HG02970 (cell line): ENCODE data around the gene L3HYPDH.
A peak's percentile ranks its signal among the peaks of the same experiment; 100 is the strongest.
"Not testable (repeated sequence)": the region's sequence is repeated elsewhere in the genome, so short reads cannot be mapped to it uniquely, and the experiment has no call there.

Experiments
- ATAC-seq: cut with Tn5 transposase; IDR thresholded peaks from one replicate; pipeline ENCODE4 v1.9.1; 2021; ENCODE audit warnings: mild to moderate bottlenecking, moderate library complexity, moderate number of reproducible peaks; ENCODE audit not compliant: unreplicated experiment, low FRiP score

The L3HYPDH gene

DNA sequence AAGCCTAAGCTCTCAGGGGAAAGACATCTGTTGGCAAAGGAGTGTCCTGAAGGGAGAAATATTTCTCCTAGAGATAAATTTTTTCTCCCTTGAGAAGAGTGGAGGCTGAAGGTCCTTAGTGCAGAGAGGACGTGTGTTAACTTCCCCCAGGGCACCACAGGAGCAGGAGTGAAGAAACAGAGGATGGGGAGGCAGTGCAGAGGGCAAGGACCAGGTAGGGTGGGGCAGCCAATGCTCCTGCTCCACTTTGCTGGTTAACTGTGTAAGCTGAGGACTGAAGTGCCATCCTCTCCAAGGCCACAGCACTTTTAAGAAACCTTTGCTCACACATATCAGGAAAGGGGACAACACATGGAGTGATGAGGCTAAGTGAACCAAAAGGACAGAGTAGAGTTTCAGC, 4.0 kb downstream of the L3HYPDH start:
- no peak for ATAC-seq

DNA sequence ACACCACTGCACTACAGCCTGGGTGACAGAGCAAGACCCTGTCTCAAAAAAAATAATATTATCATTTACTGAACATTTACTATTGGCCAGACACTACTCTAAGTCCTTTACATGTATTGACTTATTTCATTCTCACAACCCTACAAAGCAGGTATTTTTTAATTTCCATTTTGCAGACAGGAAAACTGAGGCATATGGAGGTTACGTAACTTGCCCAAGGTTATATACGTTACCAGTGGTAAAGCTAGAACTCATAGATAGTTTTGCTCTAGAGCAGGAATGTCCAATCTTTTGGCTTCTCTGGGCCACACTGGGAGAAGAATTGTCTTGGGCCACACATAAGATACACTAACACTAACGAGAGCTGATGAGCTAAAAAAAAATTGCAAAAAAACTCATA, 5.7 kb downstream of the L3HYPDH start:
- no peak for ATAC-seq

DNA sequence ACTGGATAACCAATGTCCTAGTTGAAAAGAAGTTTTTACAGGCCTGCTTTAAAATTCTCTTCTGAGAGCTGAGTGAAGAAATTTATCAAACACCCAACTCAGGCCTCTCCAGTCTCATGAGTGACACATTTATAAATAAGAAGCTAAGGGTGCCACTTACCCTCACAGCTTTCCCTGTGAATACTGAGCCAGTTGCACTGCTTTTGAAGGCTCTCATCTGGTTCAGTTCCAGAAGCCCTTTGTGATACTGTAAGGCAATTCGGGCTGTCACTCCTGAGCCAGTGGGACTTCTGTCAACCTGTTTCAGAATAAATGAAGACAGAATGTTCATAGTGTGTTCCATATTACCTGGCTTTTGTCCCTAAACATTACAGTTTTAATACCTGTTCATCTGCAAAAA, 8.5 kb downstream of the L3HYPDH start:
- no peak for ATAC-seq

DNA sequence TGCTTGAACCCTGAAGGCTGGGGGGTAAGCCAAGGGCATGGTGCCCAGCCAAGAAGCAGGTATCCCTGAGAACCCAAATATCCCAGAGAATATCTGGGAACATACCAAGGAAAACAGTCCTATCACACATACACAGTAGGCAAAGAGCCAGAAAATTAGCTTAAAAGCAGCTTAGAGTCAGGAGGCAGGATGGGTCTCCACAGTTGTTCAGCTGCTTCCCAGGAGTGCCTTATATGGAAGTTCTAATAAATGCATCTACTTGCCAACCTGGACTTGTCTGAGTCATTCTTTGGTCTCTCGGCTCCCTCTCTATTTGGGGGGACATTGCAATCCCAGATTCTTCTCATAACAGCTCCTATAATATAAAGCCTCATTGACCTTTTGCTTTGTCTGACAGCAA, 10.0 kb downstream of the L3HYPDH start:
- ATAC-seq = no peak

DNA sequence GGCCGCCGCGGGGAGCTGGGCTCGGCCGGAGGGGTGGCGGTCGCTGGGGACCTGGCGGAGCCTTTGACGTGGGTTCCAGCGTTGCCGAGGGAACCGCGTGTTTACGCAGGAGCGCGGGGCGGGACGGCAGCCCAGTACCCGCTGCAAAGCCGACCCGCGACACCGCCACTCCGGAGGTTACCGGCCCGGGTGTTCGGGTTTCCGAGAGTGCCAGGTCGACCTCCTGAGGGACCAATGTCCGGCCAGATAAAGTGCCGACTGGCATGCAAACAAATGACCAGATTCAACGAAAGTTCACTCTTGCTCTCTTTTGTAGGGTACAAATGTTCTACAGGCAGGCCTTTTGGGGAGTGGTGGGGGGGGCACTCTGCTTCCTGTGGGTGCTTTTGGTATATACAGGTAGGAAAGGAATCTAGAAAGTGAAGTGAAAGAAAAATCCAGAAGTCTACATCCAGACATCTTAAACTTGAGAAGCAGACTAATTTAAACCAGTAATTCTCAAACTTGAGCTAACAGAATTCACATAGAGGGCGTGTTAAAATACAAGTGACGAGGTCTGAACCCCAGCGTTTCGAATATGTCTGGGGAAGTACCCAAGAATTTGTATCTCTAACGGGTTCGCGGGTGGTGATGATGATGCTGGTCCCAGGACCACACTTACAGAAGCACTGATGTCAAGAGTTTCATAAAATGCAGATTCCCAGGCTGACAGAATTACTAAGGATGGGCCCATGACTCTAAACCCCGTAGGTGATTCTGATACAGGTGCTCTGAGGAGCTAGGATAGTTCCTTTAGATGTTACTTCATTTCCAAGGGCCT, 18.7 kb downstream of the L3HYPDH start, which contains the start of gene GPR135:
Gene GPR135 (minus strand): TSS at position 65 of the 820 bp plus-strand sequence. CDS start 154 bp downstream, outside the sequence.
- no peak for ATAC-seq

DNA sequence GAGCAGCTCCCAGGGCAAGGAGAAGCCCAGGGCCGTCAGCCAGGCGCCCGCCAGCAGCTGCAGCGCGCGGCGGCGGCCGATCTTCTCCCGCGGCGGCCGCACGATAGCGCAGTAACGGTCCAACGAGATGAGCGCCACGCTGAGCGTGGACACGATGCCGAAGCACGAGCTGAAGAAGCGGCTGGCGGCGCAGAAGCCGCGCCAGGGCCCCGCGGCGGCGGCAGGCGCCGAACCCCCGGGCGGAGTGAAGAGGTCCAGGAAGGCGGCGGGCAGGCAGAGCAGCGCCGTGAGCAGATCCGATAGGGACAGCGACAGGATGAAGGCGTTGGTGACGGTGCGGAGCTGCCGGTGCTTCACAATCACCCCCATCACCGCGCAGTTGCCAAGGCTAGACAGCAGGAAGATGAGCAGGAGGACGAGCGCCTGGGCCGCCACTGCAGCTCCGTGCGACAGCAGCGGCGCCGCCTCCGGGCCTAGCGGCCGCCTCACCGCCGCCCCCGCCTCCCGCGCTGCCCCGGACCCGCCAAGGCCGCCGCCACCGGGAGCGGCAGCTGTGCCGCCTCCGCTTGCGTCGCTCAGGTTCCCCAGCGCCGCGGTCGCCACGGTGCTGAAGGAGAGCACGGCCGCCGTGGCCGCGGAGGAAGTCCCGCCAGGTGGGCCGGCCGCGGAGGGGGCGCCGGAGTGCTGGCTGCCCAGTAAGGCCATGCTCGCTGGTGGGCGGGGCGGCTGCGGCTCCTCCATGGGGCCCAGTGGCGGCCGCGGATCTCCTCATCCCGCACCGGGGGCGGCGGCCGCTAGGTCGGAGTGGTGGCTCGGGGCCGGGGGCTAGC, 19.5 kb downstream of the L3HYPDH start:
- ATAC-seq = peak; percentile 56

DNA sequence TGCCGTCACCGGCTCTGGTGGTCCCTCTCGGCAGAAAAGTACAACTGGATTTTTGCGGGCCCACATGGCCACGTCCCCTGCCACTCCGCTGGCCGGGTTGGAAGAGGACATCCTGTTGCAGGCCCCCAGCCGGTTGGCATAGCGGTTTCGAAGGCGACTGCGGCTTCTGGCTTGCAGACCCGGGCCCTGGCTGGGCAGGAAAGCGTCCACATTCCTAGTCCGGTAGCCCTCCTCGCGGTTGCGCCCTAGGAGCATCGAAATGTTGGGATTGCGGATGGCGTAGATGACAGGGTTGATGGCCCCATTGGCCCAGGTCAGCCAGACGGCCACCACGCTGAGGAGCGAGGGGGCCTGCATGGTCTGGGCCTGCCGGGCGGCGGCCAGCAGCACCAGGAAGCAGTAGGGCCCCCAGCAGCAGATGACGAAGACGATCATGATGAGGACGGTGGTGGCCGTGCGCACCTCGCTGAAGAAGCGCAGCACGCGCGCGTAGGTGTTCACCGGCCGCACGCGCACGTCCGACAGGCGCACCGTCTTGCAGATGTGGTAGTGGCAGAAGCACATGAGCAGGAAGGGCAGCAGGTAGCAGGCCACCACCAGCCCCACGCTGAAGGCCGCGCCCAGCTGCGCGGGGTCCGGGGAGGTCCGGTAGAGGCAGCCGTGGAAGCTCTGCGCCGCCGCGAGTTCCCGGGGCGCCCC, 20.3 kb downstream of the L3HYPDH start:
- peak; percentile 21 for ATAC-seq

DNA sequence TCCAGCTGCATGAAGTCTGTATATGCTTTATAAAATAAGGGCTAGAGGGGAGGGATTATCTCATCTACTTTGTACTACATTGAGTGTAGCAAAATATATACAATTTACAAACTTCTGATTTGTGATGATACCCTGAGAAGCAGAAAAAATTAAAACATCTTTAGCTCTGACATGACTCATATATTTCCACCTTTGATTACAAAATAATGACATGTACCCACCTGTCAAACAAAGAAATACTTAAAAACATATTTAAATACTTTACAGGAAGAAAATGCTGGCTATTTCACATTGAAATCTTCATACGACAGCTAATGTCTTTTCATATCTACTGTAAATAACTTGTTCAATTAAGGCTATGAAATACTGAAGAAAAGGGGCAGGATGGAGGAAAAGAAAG, 22.3 kb downstream of the L3HYPDH start:
- ATAC-seq = no peak

DNA sequence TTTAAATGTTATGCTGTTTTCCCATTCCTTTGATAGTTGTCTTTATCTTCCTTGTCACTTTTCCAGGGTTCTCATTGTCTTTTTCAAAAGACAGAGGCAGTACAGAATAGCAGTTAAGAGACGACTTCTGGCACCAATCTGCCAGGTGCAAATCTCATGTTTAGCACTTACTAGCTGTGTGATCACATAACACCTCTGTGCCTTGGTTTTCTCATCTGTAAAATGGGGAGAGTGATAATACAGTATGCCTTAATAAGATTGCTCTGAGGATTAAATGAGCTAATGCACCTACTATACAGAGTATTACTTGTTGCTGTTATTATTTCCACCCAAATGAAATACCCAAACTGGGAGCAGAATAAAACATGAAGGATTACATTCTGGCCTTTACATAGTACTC, 23.8 kb downstream of the L3HYPDH start:
- ATAC-seq = no peak

DNA sequence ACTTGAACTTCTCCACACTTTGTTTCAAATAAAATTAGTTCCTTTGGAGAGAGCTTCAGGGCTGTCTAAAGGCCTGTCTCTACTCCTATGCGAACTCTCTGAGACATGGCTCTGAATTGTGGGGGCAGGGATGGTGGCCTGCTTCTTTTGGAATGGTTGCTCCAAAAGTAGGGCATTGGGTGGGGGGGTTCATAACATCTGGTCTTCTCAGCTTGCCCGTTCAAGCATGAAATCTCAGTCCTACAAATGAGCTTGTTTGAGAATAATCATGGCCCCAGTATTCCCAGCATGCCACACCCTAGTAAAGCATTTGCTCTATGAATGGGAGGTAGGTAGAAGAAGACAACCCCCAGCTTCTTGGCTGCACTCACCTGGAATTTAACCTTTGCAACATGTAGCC, 25.7 kb downstream of the L3HYPDH start:
- ATAC-seq = no peak

DNA sequence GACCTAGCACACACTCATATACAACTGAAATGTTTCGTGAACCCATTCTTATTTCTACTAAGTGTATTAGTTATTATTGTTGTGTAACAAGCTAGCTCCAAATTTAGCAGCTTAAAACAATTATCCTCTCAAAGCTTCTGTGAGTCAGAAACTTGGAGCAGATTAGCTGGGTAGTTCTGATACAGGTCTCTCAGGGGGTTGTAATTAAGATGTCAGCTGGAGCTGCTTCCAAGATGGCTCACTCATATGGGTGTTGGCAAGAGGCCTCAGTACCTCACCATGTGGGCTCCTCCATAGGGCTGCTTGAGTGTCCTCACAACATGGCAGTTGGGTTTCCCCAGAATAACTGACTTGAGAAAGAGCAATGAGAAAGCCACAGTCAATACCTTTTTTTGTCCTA, 28.8 kb downstream of the L3HYPDH start:
- ATAC-seq = no peak

DNA sequence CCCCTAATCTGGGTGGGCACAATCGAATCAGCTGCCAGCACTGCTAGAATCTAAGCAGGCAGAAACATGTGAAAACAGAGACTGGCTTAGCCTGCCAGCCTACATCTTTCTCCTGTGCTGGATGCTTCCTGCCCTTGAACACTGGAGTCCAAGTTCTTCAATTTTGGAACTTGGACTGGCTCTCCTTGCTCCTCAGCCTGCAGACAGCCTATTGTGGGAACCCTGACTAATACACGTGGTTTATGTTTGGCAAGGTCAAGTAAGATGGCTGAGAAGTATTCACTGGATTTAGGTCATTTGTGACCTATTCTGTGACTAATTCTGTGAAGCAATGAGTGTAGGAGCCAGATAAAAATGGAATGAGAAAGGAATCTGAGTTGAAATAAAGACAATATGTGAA, 30.1 kb downstream of the L3HYPDH start:
- ATAC-seq = no peak

DNA sequence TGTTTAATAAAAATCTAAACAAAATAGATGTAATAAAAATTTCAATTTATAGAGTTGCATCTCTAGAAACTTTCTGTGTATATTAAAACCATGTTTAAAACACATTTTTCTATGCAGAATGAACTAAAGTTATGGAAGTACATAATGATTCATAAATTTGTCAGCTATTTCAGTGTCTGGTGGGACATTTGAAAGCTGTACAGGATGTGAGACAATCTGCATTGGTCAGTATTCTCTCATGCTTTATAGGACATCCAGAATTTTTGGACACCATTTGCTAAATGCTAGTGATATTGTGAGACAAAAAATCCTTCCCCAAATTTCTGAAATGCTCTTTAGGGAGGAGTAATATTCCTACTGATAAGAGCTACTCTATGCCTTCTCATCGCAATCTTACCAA, 32.4 kb downstream of the L3HYPDH start:
- ATAC-seq = no peak

DNA sequence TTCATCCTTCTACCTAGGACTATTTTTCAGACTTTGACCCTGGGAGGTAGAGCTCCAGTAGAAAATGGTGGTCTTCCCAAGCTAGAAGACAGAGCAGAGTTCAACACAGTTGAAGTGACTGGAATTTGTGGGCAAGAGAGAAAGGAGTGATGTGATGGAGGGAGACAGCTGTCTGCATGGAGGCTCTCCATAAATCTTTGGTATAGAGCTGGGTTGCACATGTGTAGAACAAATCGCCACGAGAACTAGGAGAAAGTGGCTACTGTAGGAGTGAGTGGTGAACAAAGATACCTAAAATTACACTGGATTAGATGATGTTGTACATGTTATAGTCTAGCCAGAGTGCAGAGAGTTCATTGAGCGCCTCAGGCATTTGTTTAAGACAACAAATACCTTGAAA, 33.5 kb downstream of the L3HYPDH start:
- no peak for ATAC-seq

DNA sequence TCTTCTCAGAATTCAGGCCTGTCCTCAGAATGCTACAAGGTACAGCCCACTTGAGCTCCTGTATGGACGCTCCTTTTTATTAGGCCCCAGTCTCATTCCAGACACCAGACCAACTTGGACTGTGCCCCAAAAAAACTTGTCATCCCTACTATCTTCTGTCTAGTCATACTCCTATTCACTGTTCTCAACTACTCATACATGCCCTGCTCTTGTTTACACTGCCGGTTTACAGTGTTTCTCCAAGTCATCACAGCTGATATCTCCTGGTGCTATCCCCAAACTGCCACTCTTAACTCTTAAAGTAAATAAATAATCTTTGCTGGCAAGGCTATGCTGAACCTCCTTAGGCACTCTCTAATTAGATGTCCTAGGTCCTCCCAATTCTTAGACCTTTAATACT, 35.5 kb downstream of the L3HYPDH start:
- not testable (repeated sequence) for ATAC-seq

DNA sequence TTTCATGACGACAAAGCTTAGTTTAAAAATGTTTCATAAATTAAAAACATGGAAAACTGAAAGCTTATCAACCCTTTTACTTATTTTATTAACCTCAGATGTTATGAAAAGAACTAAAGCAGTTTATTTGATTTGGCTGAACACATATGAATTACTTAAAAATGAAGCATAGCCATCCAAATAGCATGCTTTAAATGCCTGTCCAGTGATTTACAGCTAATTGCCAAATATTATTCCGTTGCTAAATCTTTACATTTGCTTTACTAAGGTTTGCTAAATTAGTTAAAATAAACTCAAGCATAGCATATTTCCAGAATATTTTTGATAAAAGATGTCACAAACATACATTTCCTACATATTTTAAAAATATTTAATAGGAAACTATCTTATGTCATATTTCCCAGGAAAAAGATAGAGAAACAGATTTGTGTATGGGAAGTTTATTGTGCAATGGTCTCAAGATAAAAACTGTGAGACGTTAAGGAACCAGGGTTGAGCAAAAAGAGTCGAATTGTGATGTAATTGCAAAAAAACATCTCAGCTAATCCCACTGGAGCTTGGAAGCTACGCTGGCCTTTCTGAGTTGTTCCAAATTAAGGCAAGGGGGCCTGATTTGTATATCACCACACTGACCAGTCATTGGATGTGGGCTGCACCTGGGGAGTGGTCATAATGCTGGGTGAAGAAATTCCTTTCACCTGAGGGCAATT, 44.8 kb downstream of the L3HYPDH start:
- no peak for ATAC-seq

DNA sequence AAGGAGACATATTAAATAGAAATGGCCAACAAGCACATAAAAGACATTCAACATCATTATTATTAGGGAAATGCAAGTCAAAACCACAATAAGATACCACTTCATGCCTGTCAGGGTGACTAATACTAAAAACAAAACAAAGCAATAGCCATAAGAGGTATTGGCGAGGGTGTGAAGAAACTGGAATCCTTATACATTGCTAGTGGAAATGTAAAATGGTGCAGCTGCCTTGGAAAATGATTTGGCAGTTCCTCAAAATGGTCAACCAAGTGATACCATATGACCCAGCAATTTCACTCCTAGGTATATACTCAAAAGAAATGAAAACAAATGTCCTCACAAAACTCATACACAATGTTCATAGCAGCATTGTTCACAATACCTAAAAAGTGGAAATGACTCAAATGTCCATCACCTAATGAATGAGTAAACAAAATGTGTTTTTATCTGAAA, 46.0 kb downstream of the L3HYPDH start:
- no peak for ATAC-seq

DNA sequence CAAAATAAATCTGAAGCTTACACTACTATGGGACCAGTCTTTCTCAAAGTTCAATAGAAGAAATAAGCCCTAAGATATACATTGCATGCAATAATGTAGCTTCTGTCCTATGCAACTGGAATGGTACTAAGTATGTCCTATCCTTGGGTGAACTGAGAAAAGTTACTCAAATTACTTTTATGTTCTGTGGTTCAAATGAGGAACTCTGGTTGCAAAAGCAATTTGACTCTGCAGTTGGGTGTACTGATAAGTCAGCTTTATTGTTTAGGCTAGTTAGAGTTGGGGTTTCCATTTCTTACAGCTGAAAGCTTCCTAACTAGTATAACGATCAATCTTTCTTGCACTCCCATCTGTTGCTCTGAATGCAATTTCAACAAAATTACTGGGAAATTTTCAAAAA, 48.2 kb downstream of the L3HYPDH start:
- no peak for ATAC-seq

DNA sequence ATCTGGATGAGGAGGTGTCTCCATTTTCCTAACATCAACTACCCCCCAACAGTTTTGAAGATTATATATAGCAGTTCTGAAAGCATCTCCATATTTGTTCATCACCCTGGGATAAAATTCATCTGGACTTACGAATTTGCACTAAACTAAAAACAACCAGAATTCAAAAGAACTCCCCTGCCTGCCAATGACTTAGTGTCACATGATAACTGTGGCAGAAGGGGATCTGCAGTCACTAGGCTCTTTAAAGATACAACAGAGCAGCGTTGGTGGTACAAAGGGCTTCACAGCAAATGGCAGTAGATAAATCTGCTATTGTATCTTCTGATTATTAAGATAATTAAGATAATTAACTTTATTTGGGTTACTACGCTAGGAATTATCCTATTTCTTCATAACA, 49.1 kb downstream of the L3HYPDH start:
- ATAC-seq = no peak

DNA sequence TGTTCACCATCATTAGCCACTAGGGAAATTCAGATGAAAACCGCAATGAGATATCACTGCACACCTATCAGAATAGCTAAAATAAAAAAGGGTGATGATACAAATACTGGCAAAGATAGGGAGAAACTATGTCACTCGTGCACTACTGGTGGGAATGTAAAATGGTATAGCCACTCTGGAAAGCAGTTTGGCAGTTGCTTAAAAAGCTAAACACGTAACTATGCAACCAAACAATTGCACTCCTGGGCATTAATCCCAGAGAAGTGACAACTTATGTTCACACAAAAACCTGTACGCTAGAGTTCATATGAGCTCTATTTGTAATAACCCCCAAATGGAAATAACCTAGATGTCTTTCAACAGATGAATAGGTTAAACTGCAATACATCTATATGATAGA, 54.4 kb downstream of the L3HYPDH start:
- ATAC-seq = no peak
